WTC11 (cell line): ENCODE measurements around the gene LSR. TPM values are rescaled to one million over a fixed set of nuclear protein-coding genes. Genes with fewer than 3 reads are reported as not detected.

Experiments
- ATAC-seq: fragments of 200-7000 bp; cut with Tn5 transposase; 2 replicates; pipeline ENCODE4 v1.10.0; 2021; ENCODE audit warnings: mild to moderate bottlenecking, moderate library complexity
- CTCF ChIA-PET: fragments of 300-600 bp; sonication (Branson Sonifier 250); formaldehyde crosslinking; loops from one replicate; lab custom pipeline; 2021; ENCODE audit warnings: antibody characterized with exemption; lab: Charles Lee
- POLR2A ChIA-PET: fragments of 350-600 bp; sonication (Branson Sonifier 250); formaldehyde crosslinking; loops from one replicate; lab custom pipeline; 2021; ENCODE audit warnings: antibody characterized with exemption; lab: Charles Lee
- DNase-seq: peaks from one replicate; pipeline ENCODE4 v3.0.0; 2021; ENCODE audit warnings: low spot score
- H3K27ac Mint-ChIP-seq: 2 replicates; pipeline ENCODE4 v1.8.0; 2021; ENCODE audit warnings: mixed read lengths
- H3K27me3 Mint-ChIP-seq: 2 replicates; pipeline ENCODE4 v1.8.0; 2021; ENCODE audit warnings: low read depth, mild to moderate bottlenecking, moderate library complexity, mixed read lengths
- H3K36me3 Mint-ChIP-seq: 2 replicates; pipeline ENCODE4 v1.8.0; 2021; ENCODE audit warnings: mixed read lengths
- H3K4me1 Mint-ChIP-seq: 2 replicates; pipeline ENCODE4 v1.8.0; 2022; ENCODE audit warnings: mixed read lengths
- H3K4me3 Mint-ChIP-seq: 2 replicates; pipeline ENCODE4 v1.8.0; 2021; ENCODE audit warnings: mild to moderate bottlenecking, moderate library complexity, mixed read lengths
- H3K9me3 Mint-ChIP-seq: 2 replicates; pipeline ENCODE4 v1.8.0; 2021; ENCODE audit warnings: mixed read lengths
- ARID4B ChIP-seq: sonication (generic); formaldehyde crosslinking; IDR thresholded peaks from 2 replicates; pipeline ENCODE4 v1.8.0; 2023; ENCODE audit warnings: missing genetic modification reagents, mild to moderate bottlenecking, borderline replicate concordance
- ETV6 ChIP-seq: sonication (generic); formaldehyde crosslinking; IDR thresholded peaks from 2 replicates; pipeline ENCODE4 v1.8.1; 2022; ENCODE audit warnings: mild to moderate bottlenecking, missing genetic modification reagents
- FOXP1 ChIP-seq: sonication (generic); formaldehyde crosslinking; IDR thresholded peaks from 2 replicates; pipeline ENCODE4 v1.8.0; 2022; ENCODE audit warnings: missing genetic modification reagents, mild to moderate bottlenecking, moderate library complexity, borderline replicate concordance
- GABPB1 ChIP-seq: sonication (generic); formaldehyde crosslinking; IDR thresholded peaks from 2 replicates; pipeline ENCODE4 v1.8.1; 2023; ENCODE audit warnings: mild to moderate bottlenecking, missing genetic modification reagents
- KAT7 ChIP-seq: sonication (generic); formaldehyde crosslinking; IDR thresholded peaks from 2 replicates; pipeline ENCODE4 v1.8.1; 2023; ENCODE audit warnings: missing genetic modification reagents, mild to moderate bottlenecking, borderline replicate concordance
- MLX ChIP-seq: sonication (generic); formaldehyde crosslinking; IDR thresholded peaks from 2 replicates; pipeline ENCODE4 v1.8.1; 2023; ENCODE audit warnings: mild to moderate bottlenecking, missing genetic modification reagents, moderate library complexity
- ZNF219 ChIP-seq: sonication (generic); formaldehyde crosslinking; IDR thresholded peaks from 2 replicates; pipeline ENCODE4 v1.8.0; 2023; ENCODE audit warnings: missing genetic modification reagents, mild to moderate bottlenecking, borderline replicate concordance
- total RNA-seq: library from RNA; stranded (reverse); gene quantifications from 3 replicates; pipeline ENCODE4 v1.2.3, GENCODE V29; 2021
- TF ChIP-seq, protein P1 (sequence below): fragments of 250-450 bp; sonication (Bioruptor Pico); IDR thresholded peaks from 2 replicates; pipeline ENCODE4 v1.9.0; 2021; ENCODE audit warnings: mild to moderate bottlenecking
- TF ChIP-seq, protein P2 (sequence below): sonication (generic); formaldehyde crosslinking; IDR thresholded peaks from 2 replicates; pipeline ENCODE4 v1.8.1; 2022; ENCODE audit warnings: low read depth, missing genetic modification reagents, borderline replicate concordance

Gene LSR
- total RNA-seq, 1 experiment from 2014 or later = 130 TPM

DNA sequence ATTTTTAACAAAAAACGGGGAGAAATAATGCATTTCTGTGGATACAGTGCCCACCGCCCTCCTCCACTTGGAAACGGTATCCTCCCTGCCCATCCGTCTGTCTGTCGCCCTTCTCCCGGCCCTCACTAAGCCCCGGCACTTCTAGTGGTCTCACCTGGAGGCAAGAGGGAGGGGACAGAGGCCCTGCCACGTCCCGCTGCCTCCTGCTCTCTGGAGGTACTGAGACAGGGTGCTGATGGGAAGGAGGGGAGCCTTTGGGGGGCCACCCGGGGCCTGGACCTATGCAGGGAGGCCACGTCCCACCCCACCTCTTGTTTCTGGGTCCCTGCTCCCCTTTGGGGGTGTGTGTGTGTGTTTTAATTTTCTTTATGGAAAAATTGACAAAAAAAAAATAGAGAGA, 30.6 kb downstream of the LSR start:
- Mint-ChIP-seq H3K9me3 (no peaks in the 10 kb centered on the region), H3K27me3 (no peaks in the 10 kb centered on the region; the same call in none of the 2 replicates), H3K36me3 (peaks cover 18% of the 10 kb centered on the region), H3K4me3 (no peak overlapping the region), H3K4me1 (peaks cover 2% of the 10 kb centered on the region), H3K27ac (no peak overlapping the region)
- POLR2A ChIA-PET = no interaction called here
- TF ChIP-seq KAT7 (CRISPR knock-in tag) = no peak
- TF ChIP-seq, protein P1, sequence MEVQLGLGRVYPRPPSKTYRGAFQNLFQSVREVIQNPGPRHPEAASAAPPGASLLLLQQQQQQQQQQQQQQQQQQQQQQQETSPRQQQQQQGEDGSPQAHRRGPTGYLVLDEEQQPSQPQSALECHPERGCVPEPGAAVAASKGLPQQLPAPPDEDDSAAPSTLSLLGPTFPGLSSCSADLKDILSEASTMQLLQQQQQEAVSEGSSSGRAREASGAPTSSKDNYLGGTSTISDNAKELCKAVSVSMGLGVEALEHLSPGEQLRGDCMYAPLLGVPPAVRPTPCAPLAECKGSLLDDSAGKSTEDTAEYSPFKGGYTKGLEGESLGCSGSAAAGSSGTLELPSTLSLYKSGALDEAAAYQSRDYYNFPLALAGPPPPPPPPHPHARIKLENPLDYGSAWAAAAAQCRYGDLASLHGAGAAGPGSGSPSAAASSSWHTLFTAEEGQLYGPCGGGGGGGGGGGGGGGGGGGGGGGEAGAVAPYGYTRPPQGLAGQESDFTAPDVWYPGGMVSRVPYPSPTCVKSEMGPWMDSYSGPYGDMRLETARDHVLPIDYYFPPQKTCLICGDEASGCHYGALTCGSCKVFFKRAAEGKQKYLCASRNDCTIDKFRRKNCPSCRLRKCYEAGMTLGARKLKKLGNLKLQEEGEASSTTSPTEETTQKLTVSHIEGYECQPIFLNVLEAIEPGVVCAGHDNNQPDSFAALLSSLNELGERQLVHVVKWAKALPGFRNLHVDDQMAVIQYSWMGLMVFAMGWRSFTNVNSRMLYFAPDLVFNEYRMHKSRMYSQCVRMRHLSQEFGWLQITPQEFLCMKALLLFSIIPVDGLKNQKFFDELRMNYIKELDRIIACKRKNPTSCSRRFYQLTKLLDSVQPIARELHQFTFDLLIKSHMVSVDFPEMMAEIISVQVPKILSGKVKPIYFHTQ (CRISPR knock-in tag) = no peak
- TF ChIP-seq ARID4B (CRISPR knock-in tag) = no peak
- TF ChIP-seq, protein P2, sequence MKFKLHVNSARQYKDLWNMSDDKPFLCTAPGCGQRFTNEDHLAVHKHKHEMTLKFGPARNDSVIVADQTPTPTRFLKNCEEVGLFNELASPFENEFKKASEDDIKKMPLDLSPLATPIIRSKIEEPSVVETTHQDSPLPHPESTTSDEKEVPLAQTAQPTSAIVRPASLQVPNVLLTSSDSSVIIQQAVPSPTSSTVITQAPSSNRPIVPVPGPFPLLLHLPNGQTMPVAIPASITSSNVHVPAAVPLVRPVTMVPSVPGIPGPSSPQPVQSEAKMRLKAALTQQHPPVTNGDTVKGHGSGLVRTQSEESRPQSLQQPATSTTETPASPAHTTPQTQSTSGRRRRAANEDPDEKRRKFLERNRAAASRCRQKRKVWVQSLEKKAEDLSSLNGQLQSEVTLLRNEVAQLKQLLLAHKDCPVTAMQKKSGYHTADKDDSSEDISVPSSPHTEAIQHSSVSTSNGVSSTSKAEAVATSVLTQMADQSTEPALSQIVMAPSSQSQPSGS (CRISPR knock-in tag) = no peak
- CTCF ChIA-PET = interaction anchor here (1.2 to 2.6 kb wide), 2 partner anchors 9 to 73 kb away, joined by 3 to 7 read pairs; no protein-coding TSS in a partner anchor
- DNase-seq (no peak), ATAC-seq (no peak)

DNA sequence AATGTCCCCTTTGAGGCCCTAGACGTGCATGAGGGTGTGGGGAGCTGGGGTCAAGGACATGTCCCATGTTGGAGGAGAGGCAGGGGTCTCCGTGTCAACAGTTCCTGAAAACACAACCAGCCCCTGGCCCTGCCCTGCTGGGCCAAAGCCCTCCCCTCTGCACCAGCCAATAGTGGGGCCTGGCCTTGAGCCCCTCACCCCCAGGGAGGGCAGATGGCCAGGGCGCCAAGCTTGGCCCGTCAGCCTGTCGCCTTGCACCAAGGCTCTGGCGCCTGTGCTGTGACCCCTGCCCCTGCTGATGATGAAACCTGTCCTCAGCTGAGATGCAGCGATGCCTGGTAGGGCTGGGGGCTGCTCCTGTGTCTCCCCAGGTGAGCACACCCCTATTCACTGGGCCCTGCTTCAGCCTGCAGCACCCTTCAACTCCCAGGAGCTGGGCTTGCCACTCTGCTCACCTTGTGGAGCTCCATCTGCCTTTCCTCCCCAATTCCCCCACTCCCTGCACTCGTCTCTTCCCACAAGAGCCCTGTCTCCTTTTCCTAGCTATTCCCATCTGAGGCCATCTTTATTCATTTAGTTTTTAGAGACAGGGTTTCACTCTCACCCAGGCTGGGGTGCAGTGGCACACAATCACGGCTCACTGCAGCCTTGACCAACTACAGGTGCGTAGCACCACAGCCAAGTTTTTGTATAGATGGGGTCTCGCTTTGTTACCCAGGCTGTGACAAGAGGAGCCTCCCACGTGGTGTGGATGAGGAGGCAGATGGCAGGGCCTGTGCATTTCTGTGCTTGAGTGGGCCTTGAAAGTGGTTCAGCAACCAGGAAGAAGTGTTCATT, 31.4 kb downstream of the LSR start:
- ATAC-seq = no peak

More for the DNA sequence above, 31.4 kb downstream of the LSR start:
- peaks cover 13% of the 10 kb centered on the region for H3K36me3 Mint-ChIP-seq
- no peak for TF ChIP-seq MLX (CRISPR knock-in tag)
- TF ChIP-seq, protein P1 (CRISPR knock-in tag) = no peak
- no peak for TF ChIP-seq ETV6 (CRISPR knock-in tag)
- TF ChIP-seq FOXP1 (CRISPR knock-in tag) = 0 out of 2 replicates have a peak, but pooled peaks have one; percentile 19
- peak; percentile 90 for TF ChIP-seq GABPB1 (CRISPR knock-in tag)
- no peak for TF ChIP-seq ZNF219 (CRISPR knock-in tag)
- TF ChIP-seq, all 79 proteins: peak for 2
- H3K27me3 Mint-ChIP-seq = no peaks in the 10 kb centered on the region; the same call in none of the 2 replicates
- peak overlapping the region; percentile 2; the same call in 1 of the 2 replicates for H3K27ac Mint-ChIP-seq
- H3K9me3 Mint-ChIP-seq = no peaks in the 10 kb centered on the region
- no peak overlapping the region for H3K4me3 Mint-ChIP-seq
- peaks cover 8% of the 10 kb centered on the region for H3K4me1 Mint-ChIP-seq
- ChIA-PET POLR2A (interaction anchor here (0.5 kb wide), 1 partner anchor 65 kb away, joined by 4 read pairs; no protein-coding TSS in a partner anchor), CTCF (interaction anchor here (1.2 to 2.6 kb wide), 3 partner anchors 10 to 73 kb away, joined by 3 to 7 read pairs (median 3); no protein-coding TSS in a partner anchor)
- no peak for DNase-seq
